BJ (cell line): ENCODE results near the gene CNPY4. TPM values are rescaled to one million over a fixed set of nuclear protein-coding genes. Genes with fewer than 3 reads are reported as not detected.

Experiments
- CTCF ChIA-PET: fragments of 350-600 bp; formaldehyde crosslinking; extraction: SDS; loops from one replicate; lab custom pipeline; 2021; ENCODE audit warnings: antibody characterized with exemption, inconsistent platforms; lab: Yijun Ruan, JAX
- POLR2A ChIA-PET: fragments of 300-600 bp; sonication (Branson Sonifier 250); formaldehyde crosslinking; extraction: SDS; loops from one replicate; lab custom pipeline; 2021; ENCODE audit warnings: antibody characterized with exemption; lab: Charles Lee
- DNase-seq: peaks from one replicate; pipeline ENCODE4 v3.0.0-alpha.2; 2011; ENCODE audit warnings: low read depth
- H3K27me3 ChIP-seq: 2 replicates; pipeline ENCODE4 v1.6.0; 2011; ENCODE audit warnings: low read length; ENCODE audit not compliant: control insufficient read depth, insufficient read depth
- H3K36me3 ChIP-seq: 2 replicates; pipeline ENCODE4 v1.5.1; 2011; ENCODE audit warnings: low read length; ENCODE audit not compliant: control insufficient read depth, insufficient read depth
- H3K4me3 ChIP-seq: 2 replicates; pipeline ENCODE4 v1.5.1; 2011; ENCODE audit warnings: low read depth, mild to moderate bottlenecking, control low read depth, low read length
- CTCF ChIP-seq: IDR thresholded peaks from 2 replicates; pipeline ENCODE4 v1.5.1; 2011; ENCODE audit warnings: low read depth, mild to moderate bottlenecking, control low read depth, inconsistent platforms, low read length, moderate library complexity; ENCODE audit not compliant: insufficient read depth
- polyA plus RNA-seq: library from polyadenylated mRNA; depleted of rRNA; stranded (reverse); fragments of >200 nt; gene quantifications from 2 replicates; pipeline ENCODE4 v1.2.3, GENCODE V29; 2011

The CNPY4 gene
- polyA plus RNA-seq, 1 experiment: 20.9 TPM

- TF ChIP-seq CTCF: no peak
- ChIA-PET CTCF (interaction anchor here (1.0 kb wide), 1 partner anchor 81 kb away, joined by 4 read pairs; no protein-coding TSS in a partner anchor), POLR2A (no interaction called here)
- peaks cover 60% of the 10 kb centered on the region for H3K36me3 ChIP-seq
- no peaks in the 10 kb centered on the region for H3K27me3 ChIP-seq
- no peak for DNase-seq
- H3K4me3 ChIP-seq: no peak overlapping the region
Measured at GRCh38 chr7:100074841-100075240, 44.6 kb upstream of the CNPY4 start.

GRCh38 chr7:100075418-100075817 is 44.0 kb upstream of the CNPY4 start:
- TF ChIP-seq CTCF: no peak

GRCh38 chr7:100077205-100077604 is 42.2 kb upstream of the CNPY4 start:
- CTCF ChIA-PET: no interaction called here
- TF ChIP-seq CTCF: no peak
- peaks cover 39% of the 10 kb centered on the region for H3K36me3 ChIP-seq
- POLR2A ChIA-PET: no interaction called here
- DNase-seq: no peak
- H3K27me3 ChIP-seq: no peaks in the 10 kb centered on the region
- H3K4me3 ChIP-seq: no peak overlapping the region

More at GRCh38 chr7:100075418-100075817, 44.0 kb upstream of the CNPY4 start:
- DNase-seq: no peak
- no peaks in the 10 kb centered on the region for H3K27me3 ChIP-seq
- H3K36me3 ChIP-seq: peaks cover 55% of the 10 kb centered on the region
- ChIA-PET POLR2A (no interaction called here), CTCF (interaction anchor here (1.0 kb wide), 1 partner anchor 81 kb away, joined by 4 read pairs; no protein-coding TSS in a partner anchor)
- no peak overlapping the region for H3K4me3 ChIP-seq

- DNase-seq: no peak
- POLR2A ChIA-PET: no interaction called here
- CTCF ChIA-PET: no interaction called here
- no peak overlapping the region for H3K4me3 ChIP-seq
- TF ChIP-seq CTCF: no peak
- H3K36me3 ChIP-seq: peaks cover 26% of the 10 kb centered on the region
- H3K27me3 ChIP-seq: no peaks in the 10 kb centered on the region
Measured at GRCh38 chr7:100079024-100079560, 40.3 kb upstream of the CNPY4 start.

GRCh38 chr7:100080907-100081534 is 38.4 kb upstream of the CNPY4 start:
- peaks cover 13% of the 10 kb centered on the region for H3K36me3 ChIP-seq
- CTCF ChIA-PET: interaction anchor here (0.7 to 1.4 kb wide), 3 partner anchors 14 to 24 kb away, joined by 3 to 5 read pairs (median 3); partner anchors contain the start of genes AP4M1 and MCM7
- no peak for DNase-seq
- POLR2A ChIA-PET: no interaction called here
- H3K27me3 ChIP-seq: no peaks in the 10 kb centered on the region
- H3K4me3 ChIP-seq: peak overlapping the region; percentile 99
- TF ChIP-seq CTCF: no peak
